Smooth muscle cell (in vitro differentiated cells): ENCODE results near the gene CCNJL. TPM values are rescaled to one million over a fixed set of nuclear protein-coding genes. Genes with fewer than 3 reads are reported as not detected.

ENCODE experiments used
- DNase-seq: peaks from one replicate; lab custom pipeline; 2025; ENCODE audit not compliant: unreplicated experiment; lab: John Stamatoyannopoulos, UW
- H2AFZ ChIP-seq: fragments of 200-600 bp; sonication (generic); 2 replicates; pipeline ENCODE4 v1.6.0; 2016; ENCODE audit warnings: antibody characterized with exemption, low read depth, mild to moderate bottlenecking
- H3F3A ChIP-seq: fragments of 200-600 bp; sonication (generic); 2 replicates; pipeline ENCODE4 v1.6.0; 2017; ENCODE audit warnings: antibody characterized with exemption, low read depth
- H3K27ac ChIP-seq: fragments of 200-600 bp; sonication (generic); 2 replicates; pipeline ENCODE4 v1.5.1; 2016; ENCODE audit warnings: low read depth, mild to moderate bottlenecking
- H3K27me3 ChIP-seq: fragments of 200-600 bp; sonication (generic); 2 replicates; pipeline ENCODE4 v1.6.1; 2016; ENCODE audit warnings: low read depth, mild to moderate bottlenecking
- H3K36me3 ChIP-seq: fragments of 200-600 bp; sonication (generic); 2 replicates; pipeline ENCODE4 v1.5.1; 2016; ENCODE audit warnings: low read depth
- H3K4me1 ChIP-seq: fragments of 200-600 bp; sonication (generic); 2 replicates; pipeline ENCODE4 v1.5.1; 2016; ENCODE audit warnings: low read depth
- H3K4me2 ChIP-seq: fragments of 200-600 bp; sonication (generic); 2 replicates; pipeline ENCODE4 v1.6.0; 2016; ENCODE audit warnings: mild to moderate bottlenecking
- H3K4me3 ChIP-seq: fragments of 200-600 bp; sonication (generic); 2 replicates; pipeline ENCODE4 v1.5.1; 2016; ENCODE audit warnings: mild to moderate bottlenecking
- H3K79me2 ChIP-seq: fragments of 200-600 bp; sonication (generic); 2 replicates; pipeline ENCODE4 v1.6.0; 2016; ENCODE audit warnings: low read depth, mild to moderate bottlenecking
- H3K9ac ChIP-seq: fragments of 200-600 bp; sonication (generic); 2 replicates; pipeline ENCODE4 v1.6.0; 2016; ENCODE audit warnings: low read depth
- H3K9me3 ChIP-seq: fragments of 200-600 bp; sonication (generic); replicated peaks from 2 replicates; pipeline ENCODE4 v1.5.1; 2016; ENCODE audit warnings: low read depth
- H4K20me1 ChIP-seq: fragments of 200-600 bp; sonication (generic); 2 replicates; pipeline ENCODE4 v1.6.0; 2016; ENCODE audit warnings: low read depth
- CTCF ChIP-seq: fragments of 200-600 bp; sonication (generic); IDR thresholded peaks from 2 replicates; pipeline ENCODE4 v1.5.1; 2017; ENCODE audit warnings: borderline replicate concordance, mild to moderate bottlenecking, antibody characterized with exemption; ENCODE audit not compliant: insufficient read depth, poor library complexity, severe bottlenecking
- WGBS: methylation state at CpG from one replicate; pipeline ENCODE4 v1.1.7; 2016; ENCODE audit warnings: low lambda C conversion rate; 5-methylcytosine and 5-hydroxymethylcytosine counted together
- polyA plus RNA-seq: library from polyadenylated mRNA; unstranded; fragments of >200 nt; fragmentation: Nextera tagmentation; extraction: Ambion mirVana; gene quantifications from 2 replicates; pipeline ENCODE4 v1.2.1, GENCODE V29; 2016
- total RNA-seq: library from RNA; depleted of rRNA; stranded (reverse); fragments of >200 nt; gene quantifications from 2 replicates; pipeline ENCODE4 v1.2.3, GENCODE V29; 2014

Gene CCNJL
- total and polyA plus RNA-seq, 2 experiments from 2014 or later: 3.4 to 6.2 TPM

GRCh38 chr5:160260006-160260775 lies 52.2 kb downstream of the CCNJL start:
- Histone ChIP-seq H3K4me3 (no peak overlapping the region), H3K79me2 (no peaks in the 10 kb centered on the region), H3K4me2 (no peak overlapping the region), H3K27ac (no peak overlapping the region), H3K9me3 (no peaks in the 10 kb centered on the region), H3K36me3 (no peaks in the 10 kb centered on the region), H3F3A (no peaks in the 10 kb centered on the region), H4K20me1 (peaks cover 22% of the 10 kb centered on the region), H3K27me3 (no peaks in the 10 kb centered on the region), H3K9ac (no peak overlapping the region), H3K4me1 (peaks cover 38% of the 10 kb centered on the region), H2AFZ (no peak overlapping the region)
- DNase-seq: no peak
- no peak for TF ChIP-seq CTCF
- 77% methylated on average over 14 of the region's 14 CpGs for WGBS

GRCh38 chr5:160259341-160259740 lies 53.0 kb downstream of the CCNJL start:
- WGBS: 98% methylated on average over 7 of the region's 7 CpGs

GRCh38 chr5:160254706-160255105 lies 57.7 kb downstream of the CCNJL start:
- no peak overlapping the region for H3K27ac ChIP-seq
- no peak for TF ChIP-seq CTCF
- 98% methylated on average over 6 of the region's 6 CpGs for WGBS

More at GRCh38 chr5:160259341-160259740, 53.0 kb downstream of the CCNJL start:
- no peak for DNase-seq
- no peaks in the 10 kb centered on the region for H3K79me2 ChIP-seq
- no peak overlapping the region for H3K4me2 ChIP-seq
- no peak for TF ChIP-seq CTCF
- H4K20me1 ChIP-seq: peaks cover 22% of the 10 kb centered on the region
- no peak overlapping the region for H2AFZ ChIP-seq
- H3K27me3 ChIP-seq: no peaks in the 10 kb centered on the region
- no peak overlapping the region for H3K27ac ChIP-seq
- no peaks in the 10 kb centered on the region for H3K36me3 ChIP-seq
- H3K9ac ChIP-seq: no peak overlapping the region
- no peak overlapping the region for H3K4me3 ChIP-seq
- H3F3A ChIP-seq: no peaks in the 10 kb centered on the region
- H3K4me1 ChIP-seq: peaks cover 38% of the 10 kb centered on the region
- H3K9me3 ChIP-seq: no peaks in the 10 kb centered on the region

GRCh38 chr5:160253441-160253840 lies 58.9 kb downstream of the CCNJL start:
- WGBS: 96% methylated on average over 17 of the region's 17 CpGs

More at GRCh38 chr5:160254706-160255105, 57.7 kb downstream of the CCNJL start:
- H3K4me1 ChIP-seq: no peaks in the 10 kb centered on the region
- no peaks in the 10 kb centered on the region for H3K79me2 ChIP-seq
- H3K9ac ChIP-seq: no peak overlapping the region
- H3K9me3 ChIP-seq: no peaks in the 10 kb centered on the region
- no peak overlapping the region for H2AFZ ChIP-seq
- no peak overlapping the region for H3K4me3 ChIP-seq
- DNase-seq: no peak
- no peaks in the 10 kb centered on the region for H3F3A ChIP-seq
- H3K4me2 ChIP-seq: no peak overlapping the region
- H4K20me1 ChIP-seq: no peaks in the 10 kb centered on the region
- H3K36me3 ChIP-seq: peaks cover 5% of the 10 kb centered on the region
- no peaks in the 10 kb centered on the region for H3K27me3 ChIP-seq

More at GRCh38 chr5:160253441-160253840, 58.9 kb downstream of the CCNJL start:
- no peaks in the 10 kb centered on the region for H3K79me2 ChIP-seq
- no peak overlapping the region for H3K27ac ChIP-seq
- no peak overlapping the region for H3K9ac ChIP-seq
- no peaks in the 10 kb centered on the region for H3F3A ChIP-seq
- no peaks in the 10 kb centered on the region for H3K27me3 ChIP-seq
- no peak overlapping the region for H3K4me3 ChIP-seq
- H3K4me2 ChIP-seq: no peak overlapping the region
- H3K4me1 ChIP-seq: no peaks in the 10 kb centered on the region
- no peak for TF ChIP-seq CTCF
- H4K20me1 ChIP-seq: no peaks in the 10 kb centered on the region
- DNase-seq: no peak
- H3K36me3 ChIP-seq: peaks cover 5% of the 10 kb centered on the region
- no peaks in the 10 kb centered on the region for H3K9me3 ChIP-seq
- H2AFZ ChIP-seq: no peak overlapping the region
